ENCODE measurements around the gene CXXC5.

Gene CXXC5

GRCh38 chr5:139664727-139665351 is 16.7 kb downstream of the CXXC5 start:
- no peak for DNase-seq (ENCODE audit: low read depth)

GRCh38 chr5:139665626-139666025 is 17.5 kb downstream of the CXXC5 start:
- DNase-seq (ENCODE audit: low read depth): no peak

- no peak for DNase-seq (ENCODE audit: low read depth)
Measured at GRCh38 chr5:139666551-139666950, 18.4 kb downstream of the CXXC5 start.

GRCh38 chr5:139667001-139667729 is 19.0 kb downstream of the CXXC5 start:
- DNase-seq (ENCODE audit: low read depth): no peak

- DNase-seq (ENCODE audit: low read depth): no peak
Measured at GRCh38 chr5:139667730-139668063, 19.5 kb downstream of the CXXC5 start.

- DNase-seq (ENCODE audit: low read depth): no peak
Measured at GRCh38 chr5:139668064-139668880, 20.1 kb downstream of the CXXC5 start.

DNA sequence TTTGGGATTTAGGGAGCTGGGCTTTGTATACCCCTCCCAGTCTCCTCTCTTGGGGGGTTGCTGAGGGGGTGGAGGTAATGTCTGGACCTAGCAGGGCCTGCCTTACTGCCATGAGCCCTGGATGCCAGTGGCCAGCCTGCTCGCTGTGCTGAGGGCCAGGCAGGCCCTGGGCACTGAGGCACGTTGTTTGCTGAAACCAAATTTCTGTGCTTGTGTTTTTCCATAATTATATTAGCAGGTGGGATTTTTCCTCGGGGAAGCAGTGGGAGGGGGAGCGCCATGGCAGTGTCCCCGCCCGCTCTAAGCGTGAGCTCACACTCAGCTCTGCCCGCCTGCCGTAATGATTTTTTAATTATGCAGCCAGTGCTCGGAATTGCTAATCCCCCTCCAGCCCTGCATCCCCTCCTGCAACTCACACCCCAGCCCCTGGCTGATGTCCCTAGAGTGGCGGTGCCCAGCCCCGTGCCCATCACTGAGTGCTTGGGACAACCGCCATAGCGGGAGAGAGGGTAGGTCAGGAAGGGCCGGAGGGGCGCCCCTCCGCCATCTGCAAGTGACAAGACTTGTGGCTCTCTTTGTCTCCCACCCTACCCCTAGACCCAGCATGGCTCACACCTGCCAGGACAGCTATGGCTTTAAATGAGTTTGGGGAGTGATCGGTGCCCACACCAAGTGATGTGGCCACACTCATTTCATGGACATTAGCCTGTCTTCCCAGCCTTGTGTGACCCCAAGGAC is 20.9 kb downstream of the CXXC5 start:
- no peak for DNase-seq (ENCODE audit: low read depth)

GRCh38 chr5:139669662-139670368 is 21.7 kb downstream of the CXXC5 start:
- no peak for DNase-seq (ENCODE audit: low read depth)

DNA sequence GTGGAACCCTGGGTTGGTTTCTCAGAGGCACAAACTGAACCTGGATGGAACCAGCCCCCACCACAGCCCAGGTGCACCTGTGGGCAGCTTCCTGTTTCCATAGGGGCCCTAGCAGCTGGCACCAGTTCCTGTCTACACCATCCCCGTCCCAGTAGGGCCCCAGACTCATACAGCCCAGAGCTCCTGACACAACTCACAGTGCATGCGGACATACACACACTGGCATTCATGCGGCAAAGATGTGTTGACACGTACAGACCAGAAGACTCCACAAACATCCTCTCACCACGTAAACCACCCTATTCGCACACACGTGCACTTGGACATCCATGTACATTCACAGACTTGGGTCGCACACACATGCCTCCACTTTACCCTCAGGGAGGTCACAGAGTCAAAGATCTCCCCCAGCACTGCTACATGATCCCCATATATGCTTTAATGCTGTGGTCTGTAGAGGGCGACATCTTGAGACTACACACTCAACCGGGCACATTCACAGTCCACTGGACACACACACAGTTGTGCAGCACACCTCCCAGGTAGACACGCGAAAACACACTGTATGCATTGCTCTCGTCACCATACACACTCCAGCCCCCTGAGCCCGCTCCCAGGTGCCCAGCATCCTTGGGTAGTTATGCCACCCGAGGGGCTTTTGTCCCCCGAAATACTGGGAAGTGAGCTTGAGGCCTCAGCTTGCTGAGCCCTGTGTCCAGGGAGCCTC is 22.4 kb downstream of the CXXC5 start:
- DNase-seq (ENCODE audit: low read depth): no peak

- no peak for DNase-seq (ENCODE audit: low read depth)
Measured at GRCh38 chr5:139671096-139671841, 23.1 kb downstream of the CXXC5 start.

GRCh38 chr5:139675213-139675612 is 27.1 kb downstream of the CXXC5 start:
- DNase-seq (ENCODE audit: low read depth): no peak

DNA sequence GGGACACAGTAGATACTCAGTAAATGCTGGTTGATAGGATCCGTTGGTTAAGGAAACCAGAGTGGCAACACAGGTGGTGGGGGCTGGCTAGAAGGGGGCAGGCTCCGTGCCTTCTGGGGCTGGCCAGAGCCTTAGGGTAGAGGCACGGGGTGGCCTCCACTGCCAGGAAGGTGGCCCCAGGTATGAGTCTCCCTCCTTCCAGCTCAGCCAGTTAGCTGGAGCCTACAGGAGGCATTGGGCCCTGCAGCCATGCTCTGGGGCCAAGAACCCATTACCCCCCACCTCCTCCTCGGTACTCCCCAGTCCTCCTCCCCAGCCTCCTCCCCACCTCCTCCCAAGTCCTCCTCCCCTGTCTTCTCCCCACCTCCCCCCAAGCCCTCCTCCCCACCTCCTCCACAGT is 27.7 kb downstream of the CXXC5 start:
- no peak for DNase-seq (ENCODE audit: low read depth)

DNA sequence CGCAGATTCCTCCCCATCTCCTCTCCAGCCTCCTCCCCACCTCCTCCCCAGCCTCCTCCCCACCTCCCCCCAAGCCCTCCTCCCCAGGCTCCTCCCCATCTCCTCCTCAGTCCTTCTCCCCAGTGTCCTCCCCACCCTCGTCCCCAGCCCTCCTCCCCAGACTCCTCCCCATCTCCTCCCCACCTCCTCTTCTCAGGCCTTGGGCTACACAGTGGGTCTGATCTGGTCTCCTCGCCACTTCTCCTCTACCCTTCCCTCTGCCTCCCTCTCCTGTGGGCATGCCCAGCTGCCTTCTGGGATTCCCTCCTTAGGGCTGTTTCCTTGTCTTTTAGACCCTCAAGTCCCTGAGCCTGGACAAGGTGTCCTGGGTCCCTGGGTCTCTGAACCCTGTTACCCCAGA is 28.3 kb downstream of the CXXC5 start:
- DNase-seq (ENCODE audit: low read depth): no peak

- no peak for DNase-seq (ENCODE audit: low read depth)
Measured at GRCh38 chr5:139676951-139677735, 29.0 kb downstream of the CXXC5 start.

- no peak for DNase-seq (ENCODE audit: low read depth)
Measured at GRCh38 chr5:139677736-139678613, 29.8 kb downstream of the CXXC5 start.

- DNase-seq (ENCODE audit: low read depth): no peak
Measured at GRCh38 chr5:139678751-139679750, 30.9 kb downstream of the CXXC5 start.
